Frontal cortex (tissue), 4 donors: ENCODE measurements around the gene SPATA19. TPM values are rescaled to one million over a fixed set of nuclear protein-coding genes. Genes with fewer than 3 reads are reported as not detected.
"Not testable (repeated sequence)": the region's sequence is repeated elsewhere in the genome, so short reads cannot be mapped to it uniquely, and the experiment has no call there.

Experiments
- DNase-seq, 2 donors: peaks; one replicate each; pipeline ENCODE4 v3.0.0; 2012; ENCODE audit warnings: low spot score in 2 of 2
- FAIRE-seq: peaks from 2 replicates; lab custom pipeline; 2012; peaks lifted over from hg19 to GRCh38; lab: Jason Lieb, UNC
- total RNA-seq: library from RNA; depleted of rRNA; stranded (reverse); fragments of >200 nt; gene quantifications from one replicate; pipeline ENCODE4 v1.2.3, GENCODE V29; 2014
- donor health status: control.
- donor health status: control.
- donor health status: control.

SPATA19 gene
- total RNA-seq = not detected

GRCh38 chr11:133845413-133845812, at the start of gene SPATA19:
SPATA19 (minus strand) TSS chr11:133845513; CDS start chr11:133845446, 67 bp downstream.
- DNase-seq = no peak
- FAIRE-seq = no peak

- DNase-seq = no peak
These were observed 49.8 kb upstream of the SPATA19 start for GRCh38 chr11:133895061-133895479.

GRCh38 chr11:133893381-133893780, 48.1 kb upstream of the SPATA19 start:
- no peak for FAIRE-seq
- no peak for DNase-seq

More at GRCh38 chr11:133895061-133895479, 49.8 kb upstream of the SPATA19 start:
- FAIRE-seq = no peak

GRCh38 chr11:133892584-133893380, 47.5 kb upstream of the SPATA19 start:
- no peak for DNase-seq

GRCh38 chr11:133892126-133892525, 46.8 kb upstream of the SPATA19 start:
- FAIRE-seq = no peak

More at GRCh38 chr11:133892584-133893380, 47.5 kb upstream of the SPATA19 start:
- no peak for FAIRE-seq

GRCh38 chr11:133889893-133890292, 44.6 kb upstream of the SPATA19 start:
- DNase-seq = no peak
- FAIRE-seq = no peak

More at GRCh38 chr11:133892126-133892525, 46.8 kb upstream of the SPATA19 start:
- DNase-seq = no peak

GRCh38 chr11:133889188-133889587, 43.9 kb upstream of the SPATA19 start:
- FAIRE-seq = no peak
- DNase-seq = no peak

GRCh38 chr11:133887692-133888332, 42.5 kb upstream of the SPATA19 start:
- FAIRE-seq (no peak), DNase-seq (no peak)

- DNase-seq (no peak), FAIRE-seq (no peak)
These were observed 40.7 kb upstream of the SPATA19 start for GRCh38 chr11:133886029-133886428.

GRCh38 chr11:133872160-133872559, 26.8 kb upstream of the SPATA19 start:
- no peak for DNase-seq
- no peak for FAIRE-seq

- FAIRE-seq (no peak), DNase-seq (no peak)
These were observed 22.1 kb upstream of the SPATA19 start for GRCh38 chr11:133867456-133867855.

- FAIRE-seq = no peak
These were observed 20.2 kb upstream of the SPATA19 start for GRCh38 chr11:133865466-133865865.

GRCh38 chr11:133864756-133865155, 19.4 kb upstream of the SPATA19 start:
- DNase-seq (no peak), FAIRE-seq (no peak)

More at GRCh38 chr11:133865466-133865865, 20.2 kb upstream of the SPATA19 start:
- DNase-seq = no peak

- DNase-seq (no peak), FAIRE-seq (no peak)
These were observed 14.8 kb upstream of the SPATA19 start for GRCh38 chr11:133860151-133860550.

GRCh38 chr11:133854330-133854960, 9.1 kb upstream of the SPATA19 start:
- not testable (repeated sequence) for FAIRE-seq, DNase-seq

- DNase-seq (no peak), FAIRE-seq (no peak)
These were observed 1.1 kb downstream of the SPATA19 start for GRCh38 chr11:133844217-133844616.

- DNase-seq = no peak
- no peak for FAIRE-seq
These were observed 1.8 kb downstream of the SPATA19 start for GRCh38 chr11:133843454-133843987.

GRCh38 chr11:133842730-133843129, 2.6 kb downstream of the SPATA19 start:
- no peak for FAIRE-seq

GRCh38 chr11:133842053-133842452, 3.3 kb downstream of the SPATA19 start:
- FAIRE-seq (no peak), DNase-seq (no peak)

More at GRCh38 chr11:133842730-133843129, 2.6 kb downstream of the SPATA19 start:
- no peak for DNase-seq
